NCI-H1436 (cell line): ENCODE data around the gene GALNT16.

Experiments
- DNase-seq: peaks from one replicate; lab custom pipeline; 2025; lab: John Stamatoyannopoulos, UW

Gene GALNT16

GRCh38 chr14:69335371-69335771 is 75.4 kb downstream of the GALNT16 start:
- no peak for DNase-seq

GRCh38 chr14:69337984-69338383 is 78.0 kb downstream of the GALNT16 start:
- no peak for DNase-seq

GRCh38 chr14:69339426-69339825 is 79.5 kb downstream of the GALNT16 start:
- no peak for DNase-seq

GRCh38 chr14:69342928-69343525 is 83.1 kb downstream of the GALNT16 start:
- no peak for DNase-seq

GRCh38 chr14:69344171-69344570 is 84.2 kb downstream of the GALNT16 start:
- no peak for DNase-seq

GRCh38 chr14:69345402-69345801 is 85.4 kb downstream of the GALNT16 start:
- no peak for DNase-seq

GRCh38 chr14:69346710-69347109 is 86.8 kb downstream of the GALNT16 start:
- DNase-seq, result peak; percentile 23

- no peak for DNase-seq
Observed at GRCh38 chr14:69349091-69349777, 89.3 kb downstream of the GALNT16 start.

GRCh38 chr14:69350892-69351291 is 90.9 kb downstream of the GALNT16 start:
- DNase-seq, result no peak

- no peak for DNase-seq
Observed at GRCh38 chr14:69351385-69351784, 91.4 kb downstream of the GALNT16 start.

- no peak for DNase-seq
Observed at GRCh38 chr14:69351911-69352310, 92.0 kb downstream of the GALNT16 start.

GRCh38 chr14:69353168-69353567 is 93.2 kb downstream of the GALNT16 start:
- no peak for DNase-seq

GRCh38 chr14:69354383-69355153 is 94.6 kb downstream of the GALNT16 start:
- DNase-seq, result no peak

- no peak for DNase-seq
Observed at GRCh38 chr14:69355154-69355597, 95.2 kb downstream of the GALNT16 start.

GRCh38 chr14:69355607-69356281 is 95.8 kb downstream of the GALNT16 start:
- no peak for DNase-seq

- no peak for DNase-seq
Observed at GRCh38 chr14:69356903-69357543, 97.1 kb downstream of the GALNT16 start.

- DNase-seq, result no peak
Observed at GRCh38 chr14:69357544-69358200, 97.7 kb downstream of the GALNT16 start.

- DNase-seq, result no peak
Observed at GRCh38 chr14:69358233-69358963, 98.4 kb downstream of the GALNT16 start.

GRCh38 chr14:69358966-69359365 is 99.0 kb downstream of the GALNT16 start:
- DNase-seq, result no peak

- DNase-seq, result peak; percentile 60
Observed at GRCh38 chr14:69360438-69361108, 100.6 kb downstream of the GALNT16 start.
